ENCODE measurements around the gene POLR1B.
"Not testable (repeated sequence)": the region's sequence is repeated elsewhere in the genome, so short reads cannot be mapped to it uniquely, and the experiment has no call there.

- TF ChIP-seq POLR2A (IDR thresholded peaks at IDR 0.05; ENCODE audit: low read length); GATA1 (IDR thresholded peaks at IDR 0.05; ENCODE audit: low read depth, low read length): not testable (repeated sequence)
These were observed 32.8 kb upstream of the POLR1B start for GRCh38 chr2:112509239-112509998.

Measured in erythroblast (primary cell).